ENCODE data around the gene PLEKHA6. TPM values are rescaled to one million over a fixed set of nuclear protein-coding genes. Genes with fewer than 3 reads are reported as not detected.

The PLEKHA6 gene
- total and polyA plus RNA-seq, 8 donors = 9.5 to 23.8 (median 15.0) TPM

GRCh38 chr1:204363335-204364114 is 3.8 kb upstream of the PLEKHA6 start:
- peak; percentile 61 to 83 (median 70) for DNase-seq
- ATAC-seq = peak; percentile 79 to 95 (median 90)
- WGBS, 2 donors = 0 to 1% methylated on average over 27 of the region's 27 CpGs
- peak; percentile 90 to 95 (median 92) for TF ChIP-seq CTCF (IDR thresholded peaks at IDR 0.05)
- Histone ChIP-seq H3K4me3 (peak overlapping the region; percentile 3 to 43 (median 24)), H3K27me3 (no peaks in the 10 kb centered on the region), H3K36me3 (no peaks in the 10 kb centered on the region), H3K27ac (peak overlapping the region in 3 of 4 donors; percentile 13 to 58 (median 55)), H3K4me1 (peaks cover 0 to 7% (median 4%) of the 10 kb centered on the region in 3 donors), H3K9me3 (no peaks in the 10 kb centered on the region)
- intact Hi-C loops (cut with DNase I) = loop anchor here (5.0 to 10.0 kb wide), 2 partner anchors 106 to 109 kb away; no protein-coding TSS in a partner anchor
- no peak for FAIRE-seq

GRCh38 chr1:204362984-204363334 is 3.2 kb upstream of the PLEKHA6 start:
- H3K4me3 ChIP-seq = peak overlapping the region in 2 of 4 donors; percentile 38 to 43
- 37 to 42% methylated on average over 11 of the region's 11 CpGs for WGBS, 2 donors
- no peak for FAIRE-seq
- no peak for DNase-seq
- H3K4me1 ChIP-seq = peaks cover 0 to 7% (median 4%) of the 10 kb centered on the region in 3 donors
- no peak for TF ChIP-seq CTCF (IDR thresholded peaks at IDR 0.05)
- ATAC-seq = peak in 2 of 4 donors; percentile 1 to 11
- peak overlapping the region in 2 of 4 donors; percentile 55 to 58 for H3K27ac ChIP-seq
- no peaks in the 10 kb centered on the region for H3K9me3 ChIP-seq
- H3K27me3 ChIP-seq = no peaks in the 10 kb centered on the region
- intact Hi-C loops (cut with DNase I) = loop anchor here (5.0 to 10.0 kb wide), 2 partner anchors 106 to 108 kb away; no protein-coding TSS in a partner anchor
- no peaks in the 10 kb centered on the region for H3K36me3 ChIP-seq

GRCh38 chr1:204361781-204362180 is 2.1 kb upstream of the PLEKHA6 start:
- FAIRE-seq (no peak), ATAC-seq (no peak), DNase-seq (no peak)
- intact Hi-C loops (cut with DNase I) = loop anchor here (5.0 to 10.0 kb wide), 2 partner anchors 104 to 107 kb away; no protein-coding TSS in a partner anchor
- Histone ChIP-seq H3K27ac (peak overlapping the region in 1 of 4 donors; percentile 8), H3K27me3 (no peaks in the 10 kb centered on the region), H3K9me3 (no peaks in the 10 kb centered on the region), H3K4me3 (no peak overlapping the region), H3K36me3 (no peaks in the 10 kb centered on the region), H3K4me1 (peaks cover 0 to 7% (median 4%) of the 10 kb centered on the region in 3 donors)
- TF ChIP-seq CTCF (IDR thresholded peaks at IDR 0.05) = no peak
- 86 to 92% methylated on average over 10 of the region's 10 CpGs for WGBS, 2 donors

GRCh38 chr1:204361341-204361771 is 1.6 kb upstream of the PLEKHA6 start:
- WGBS, 2 donors = 53 to 64% methylated on average over 2 of the region's 2 CpGs
- intact Hi-C loops (cut with DNase I) = loop anchor here (5.0 to 10.0 kb wide), 2 partner anchors 104 to 107 kb away; no protein-coding TSS in a partner anchor
- peak in 1 of 6 donors; percentile 62 for DNase-seq
- Histone ChIP-seq H3K4me3 (no peak overlapping the region), H3K27ac (peak overlapping the region in 2 of 4 donors; percentile 8 to 38), H3K9me3 (no peaks in the 10 kb centered on the region), H3K4me1 (peaks cover 0 to 7% (median 4%) of the 10 kb centered on the region in 3 donors), H3K27me3 (no peaks in the 10 kb centered on the region), H3K36me3 (no peaks in the 10 kb centered on the region)
- TF ChIP-seq CTCF (IDR thresholded peaks at IDR 0.05) = no peak
- ATAC-seq = no peak
- FAIRE-seq = no peak
